ENCODE measurements around the gene FSTL4.

- TF ChIP-seq EZH2 (IDR thresholded peaks at IDR 0.05; ENCODE audit: borderline replicate concordance, low read depth, low read length, severe bottlenecking): no peak
- no peak for TF ChIP-seq CTCF (IDR thresholded peaks at IDR 0.05; ENCODE audit: borderline replicate concordance, extremely low read depth, low read length, poor library complexity, severe bottlenecking)
Observed at GRCh38 chr5:133356984-133357421, 255.3 kb downstream of the FSTL4 start.
